OCI-LY1 (cell line): ENCODE measurements around the gene TMPO.

Experiments used
- EZH2 ChIP-seq: fragments of 200-600 bp; sonication (generic), shearing (Covaris generic); IDR thresholded peaks from 2 replicates; pipeline ENCODE4 v1.8.0; 2017; ENCODE audit warnings: borderline replicate concordance, mixed run types, mild to moderate bottlenecking, antibody characterized with exemption, low read length, moderate library complexity, mixed read lengths
- TF ChIP-seq, protein P1 (sequence below): fragments of 200-600 bp; sonication (generic), shearing (Covaris generic); IDR thresholded peaks from 2 replicates; pipeline ENCODE4 v1.5.1; 2017; ENCODE audit warnings: mild to moderate bottlenecking, antibody characterized with exemption, low read length, moderate library complexity, mixed read lengths

GRCh38 chr12:98470469-98471082 is 44.8 kb upstream of the TMPO start:
- TF ChIP-seq, protein P1, sequence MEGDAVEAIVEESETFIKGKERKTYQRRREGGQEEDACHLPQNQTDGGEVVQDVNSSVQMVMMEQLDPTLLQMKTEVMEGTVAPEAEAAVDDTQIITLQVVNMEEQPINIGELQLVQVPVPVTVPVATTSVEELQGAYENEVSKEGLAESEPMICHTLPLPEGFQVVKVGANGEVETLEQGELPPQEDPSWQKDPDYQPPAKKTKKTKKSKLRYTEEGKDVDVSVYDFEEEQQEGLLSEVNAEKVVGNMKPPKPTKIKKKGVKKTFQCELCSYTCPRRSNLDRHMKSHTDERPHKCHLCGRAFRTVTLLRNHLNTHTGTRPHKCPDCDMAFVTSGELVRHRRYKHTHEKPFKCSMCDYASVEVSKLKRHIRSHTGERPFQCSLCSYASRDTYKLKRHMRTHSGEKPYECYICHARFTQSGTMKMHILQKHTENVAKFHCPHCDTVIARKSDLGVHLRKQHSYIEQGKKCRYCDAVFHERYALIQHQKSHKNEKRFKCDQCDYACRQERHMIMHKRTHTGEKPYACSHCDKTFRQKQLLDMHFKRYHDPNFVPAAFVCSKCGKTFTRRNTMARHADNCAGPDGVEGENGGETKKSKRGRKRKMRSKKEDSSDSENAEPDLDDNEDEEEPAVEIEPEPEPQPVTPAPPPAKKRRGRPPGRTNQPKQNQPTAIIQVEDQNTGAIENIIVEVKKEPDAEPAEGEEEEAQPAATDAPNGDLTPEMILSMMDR: no peak
- TF ChIP-seq EZH2: no peak
